Measurements from ENCODE around the gene HNF4A.

The HNF4A gene

DNA sequence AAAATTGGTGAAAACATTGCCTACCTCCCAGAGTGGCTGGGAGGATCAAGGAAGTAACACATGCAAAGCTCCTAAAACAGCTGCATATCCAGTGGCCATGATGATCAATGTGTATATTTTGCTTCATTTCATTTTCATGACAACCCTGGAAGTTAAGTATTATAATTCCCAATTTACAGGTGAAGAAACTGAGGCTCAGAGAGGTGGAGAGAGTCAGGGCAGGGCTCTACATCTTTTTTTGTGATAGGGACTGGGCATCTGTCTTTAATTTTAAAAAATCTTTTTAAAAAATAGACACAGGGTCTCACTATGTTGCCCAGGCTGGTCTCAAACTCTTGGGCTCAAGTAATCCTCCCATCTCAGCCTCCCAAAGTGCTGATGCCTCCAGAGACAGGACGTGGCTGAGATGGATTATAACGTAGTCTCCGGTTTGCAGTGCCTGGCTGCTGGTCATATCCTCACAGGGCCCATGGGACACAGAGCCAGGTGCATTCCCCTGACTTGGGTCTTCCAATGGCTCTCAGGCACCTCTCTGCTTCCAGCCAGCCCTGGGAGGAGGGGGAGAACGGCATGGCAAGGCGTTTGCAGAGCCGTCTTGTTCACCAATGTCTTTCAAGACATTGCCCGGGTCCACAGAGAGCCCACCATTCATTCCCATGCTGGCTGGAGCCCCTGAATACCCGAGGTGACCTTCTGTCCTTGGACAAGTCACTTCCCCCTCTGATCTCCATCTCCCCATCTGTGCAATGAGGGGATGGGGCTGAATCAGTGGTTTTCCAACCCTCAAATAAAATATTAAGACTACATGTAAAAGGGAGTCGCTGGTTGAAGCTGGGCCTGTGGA lies 38.3 kb downstream of the HNF4A start:
- Histone ChIP-seq H2BK15ac (ENCODE audit: low read length) (no peak overlapping the region), H3K23ac (ENCODE audit: low read depth, low read length, poor library complexity) (no peak overlapping the region), H3K14ac (ENCODE audit: low read length) (no peak overlapping the region), H2AFZ (ENCODE audit: low read length) (no peak overlapping the region), H3K18ac (ENCODE audit: low read length) (no peak overlapping the region), H3K4me1 (ENCODE audit: control insufficient read depth in 2 of 2, insufficient read depth in 1 of 2, low read depth in 1 of 2, low read length in 2 of 2) (peaks cover 0 to 11% of the 10 kb centered on the region in 2 donors), H2BK5ac (ENCODE audit: low read length) (no peak overlapping the region), H3K4me3 (ENCODE audit: low read length in 2 of 2) (no peak overlapping the region), H3K4ac (ENCODE audit: low read length) (no peak overlapping the region), H3K79me1 (ENCODE audit: low read depth, low read length) (no peaks in the 10 kb centered on the region), H3K27me3 (ENCODE audit: control insufficient read depth in 3 of 3, insufficient read depth in 3 of 3, low read depth in 1 of 3, low read length in 3 of 3) (peaks cover 0 to 28% (median 0%) of the 10 kb centered on the region in 3 experiments), H2BK12ac (ENCODE audit: low read length) (no peak overlapping the region), H3K9me3 (replicated peaks in 1 of 2; ENCODE audit: control insufficient read depth in 2 of 2, insufficient read depth in 1 of 2, low read depth in 1 of 2, low read length in 2 of 2) (no peaks in the 10 kb centered on the region), H2BK120ac (ENCODE audit: low read depth, low read length) (no peak overlapping the region), H3K27ac (replicated peaks; ENCODE audit: low read length) (no peak overlapping the region), H4K91ac (ENCODE audit: low read depth, low read length, poor library complexity) (no peak overlapping the region), H3K9ac (ENCODE audit: low read depth, low read length, poor library complexity) (no peak overlapping the region), H2AK5ac (ENCODE audit: low read depth, low read length) (no peak overlapping the region), H3K4me2 (ENCODE audit: insufficient read depth, low read length, poor library complexity, severe bottlenecking) (no peak overlapping the region), H3K36me3 (replicated peaks in 1 of 2; ENCODE audit: control insufficient read depth in 2 of 2, insufficient read depth in 2 of 2, low read length in 2 of 2) (no peaks in the 10 kb centered on the region), H4K8ac (ENCODE audit: low read depth, low read length) (no peak overlapping the region)
- no CpG with 5 or more reads among the region's 9 CpGs for WGBS, 2 donors (ENCODE audit: extremely low coverage in 2 of 2, insufficient read length in 2 of 2, insufficient replicate concordance in 1 of 2)
- DNase-seq (ENCODE audit: low spot score) = no peak

DNA sequence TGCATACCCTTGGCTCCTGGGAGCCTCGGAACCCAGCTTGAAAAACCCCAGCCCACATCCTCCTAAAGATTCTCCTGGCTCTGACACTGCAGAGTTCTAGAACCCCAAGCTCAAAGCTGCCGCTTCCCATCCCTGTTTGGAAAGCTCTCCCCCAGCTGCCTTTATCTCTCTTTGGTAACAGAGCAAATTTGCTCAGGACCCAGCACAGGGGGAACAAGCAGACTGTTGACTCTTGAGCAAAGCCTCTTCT lies 38.9 kb downstream of the HNF4A start:
- no peak overlapping the region for H3K9ac ChIP-seq (ENCODE audit: low read depth, low read length, poor library complexity)
- H4K91ac ChIP-seq (ENCODE audit: low read depth, low read length, poor library complexity) = no peak overlapping the region
- peaks cover 0 to 11% of the 10 kb centered on the region in 2 donors for H3K4me1 ChIP-seq (ENCODE audit: control insufficient read depth in 2 of 2, insufficient read depth in 1 of 2, low read depth in 1 of 2, low read length in 2 of 2)
- H2BK15ac ChIP-seq (ENCODE audit: low read length) = no peak overlapping the region
- no peak overlapping the region for H2BK120ac ChIP-seq (ENCODE audit: low read depth, low read length)
- H3K4ac ChIP-seq (ENCODE audit: low read length) = no peak overlapping the region
- H3K27me3 ChIP-seq (ENCODE audit: control insufficient read depth in 3 of 3, insufficient read depth in 3 of 3, low read depth in 1 of 3, low read length in 3 of 3) = peaks cover 0 to 30% (median 0%) of the 10 kb centered on the region in 3 experiments
- H2BK12ac ChIP-seq (ENCODE audit: low read length) = no peak overlapping the region
- no peak overlapping the region for H4K8ac ChIP-seq (ENCODE audit: low read depth, low read length)
- no peak overlapping the region for H2AK5ac ChIP-seq (ENCODE audit: low read depth, low read length)
- DNase-seq (ENCODE audit: low spot score) = no peak
- H2BK5ac ChIP-seq (ENCODE audit: low read length) = no peak overlapping the region
- no peak overlapping the region for H3K4me3 ChIP-seq (ENCODE audit: low read length in 2 of 2)
- H2AFZ ChIP-seq (ENCODE audit: low read length) = no peak overlapping the region
- H3K27ac ChIP-seq (replicated peaks; ENCODE audit: low read length) = no peak overlapping the region
- H3K14ac ChIP-seq (ENCODE audit: low read length) = no peak overlapping the region
- H3K79me1 ChIP-seq (ENCODE audit: low read depth, low read length) = no peaks in the 10 kb centered on the region
- H3K9me3 ChIP-seq (replicated peaks in 1 of 2; ENCODE audit: control insufficient read depth in 2 of 2, insufficient read depth in 1 of 2, low read depth in 1 of 2, low read length in 2 of 2) = no peaks in the 10 kb centered on the region
- no peak overlapping the region for H3K18ac ChIP-seq (ENCODE audit: low read length)
- H3K4me2 ChIP-seq (ENCODE audit: insufficient read depth, low read length, poor library complexity, severe bottlenecking) = no peak overlapping the region
- no CpG with 5 or more reads among the region's 2 CpGs for WGBS, 2 donors (ENCODE audit: extremely low coverage in 2 of 2, insufficient read length in 2 of 2, insufficient replicate concordance in 1 of 2)
- no peaks in the 10 kb centered on the region for H3K36me3 ChIP-seq (replicated peaks in 1 of 2; ENCODE audit: control insufficient read depth in 2 of 2, insufficient read depth in 2 of 2, low read length in 2 of 2)
- H3K23ac ChIP-seq (ENCODE audit: low read depth, low read length, poor library complexity) = no peak overlapping the region

DNA sequence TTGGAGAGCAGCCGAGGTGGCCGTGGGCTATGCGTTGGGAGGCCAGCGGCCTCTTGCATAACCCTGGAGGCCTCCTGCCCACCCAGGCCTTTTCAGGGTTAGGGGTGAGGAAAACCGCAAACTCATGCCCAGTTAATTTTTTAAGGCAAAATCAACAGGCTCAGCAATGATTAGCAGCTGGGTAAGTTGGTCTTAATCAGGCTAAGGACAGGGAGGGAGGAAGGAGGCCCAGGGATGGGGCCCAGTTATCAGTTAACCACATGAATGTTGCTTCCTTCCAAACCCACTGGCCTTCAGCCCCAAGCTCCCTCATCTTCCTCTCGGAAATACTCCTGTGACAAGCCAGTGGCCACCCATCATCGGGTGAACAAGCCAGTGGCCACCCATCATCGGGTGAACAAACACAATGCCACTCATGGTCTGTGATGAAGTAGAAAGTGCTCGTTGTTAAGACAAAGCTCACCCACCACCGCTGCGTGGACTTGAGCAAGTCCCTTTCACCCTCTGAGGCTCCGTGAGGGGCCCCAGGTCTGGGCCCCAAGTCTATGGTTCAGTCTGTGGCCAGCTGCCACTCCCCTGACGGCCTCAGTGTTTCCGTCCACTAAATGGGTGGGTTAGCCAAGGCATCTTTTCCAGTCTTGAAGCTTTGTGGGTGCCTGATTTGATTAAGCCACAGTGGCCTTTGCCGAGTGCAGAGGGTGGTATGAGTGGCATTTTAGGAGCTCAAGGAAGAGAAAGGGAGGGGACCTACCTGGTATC lies 39.4 kb downstream of the HNF4A start:
- Histone ChIP-seq H3K79me1 (ENCODE audit: low read depth, low read length) (no peaks in the 10 kb centered on the region), H3K4ac (ENCODE audit: low read length) (no peak overlapping the region), H3K36me3 (replicated peaks in 1 of 2; ENCODE audit: control insufficient read depth in 2 of 2, insufficient read depth in 2 of 2, low read length in 2 of 2) (no peaks in the 10 kb centered on the region), H3K14ac (ENCODE audit: low read length) (no peak overlapping the region), H3K27me3 (ENCODE audit: control insufficient read depth in 3 of 3, insufficient read depth in 3 of 3, low read depth in 1 of 3, low read length in 3 of 3) (peaks cover 0 to 33% (median 0%) of the 10 kb centered on the region in 3 experiments), H4K8ac (ENCODE audit: low read depth, low read length) (no peak overlapping the region), H2BK120ac (ENCODE audit: low read depth, low read length) (no peak overlapping the region), H2BK5ac (ENCODE audit: low read length) (no peak overlapping the region), H2BK15ac (ENCODE audit: low read length) (no peak overlapping the region), H3K27ac (replicated peaks; ENCODE audit: low read length) (no peak overlapping the region), H3K18ac (ENCODE audit: low read length) (no peak overlapping the region), H3K4me3 (ENCODE audit: low read length in 2 of 2) (no peak overlapping the region), H3K23ac (ENCODE audit: low read depth, low read length, poor library complexity) (no peak overlapping the region), H2BK12ac (ENCODE audit: low read length) (no peak overlapping the region), H3K9me3 (replicated peaks in 1 of 2; ENCODE audit: control insufficient read depth in 2 of 2, insufficient read depth in 1 of 2, low read depth in 1 of 2, low read length in 2 of 2) (no peaks in the 10 kb centered on the region), H4K91ac (ENCODE audit: low read depth, low read length, poor library complexity) (no peak overlapping the region), H3K9ac (ENCODE audit: low read depth, low read length, poor library complexity) (no peak overlapping the region), H2AK5ac (ENCODE audit: low read depth, low read length) (no peak overlapping the region), H2AFZ (ENCODE audit: low read length) (no peak overlapping the region), H3K4me2 (ENCODE audit: insufficient read depth, low read length, poor library complexity, severe bottlenecking) (no peak overlapping the region), H3K4me1 (ENCODE audit: control insufficient read depth in 2 of 2, insufficient read depth in 1 of 2, low read depth in 1 of 2, low read length in 2 of 2) (peaks cover 0 to 10% of the 10 kb centered on the region in 2 donors)
- WGBS, 2 donors (ENCODE audit: extremely low coverage in 2 of 2, insufficient read length in 2 of 2, insufficient replicate concordance in 1 of 2) = no CpG with 5 or more reads among the region's 15 CpGs
- no peak for DNase-seq (ENCODE audit: low spot score)

All from neuronal stem cell (in vitro differentiated cells).